ENCODE measurements around the gene HFE.

Gene HFE

GRCh38 chr6:26140254-26140966 is 53.2 kb downstream of the HFE start:
- no peak for DNase-seq

- no peak for DNase-seq
Observed at GRCh38 chr6:26140967-26141294, 53.7 kb downstream of the HFE start.

GRCh38 chr6:26141378-26141904 is 54.2 kb downstream of the HFE start:
- no peak for DNase-seq

DNA sequence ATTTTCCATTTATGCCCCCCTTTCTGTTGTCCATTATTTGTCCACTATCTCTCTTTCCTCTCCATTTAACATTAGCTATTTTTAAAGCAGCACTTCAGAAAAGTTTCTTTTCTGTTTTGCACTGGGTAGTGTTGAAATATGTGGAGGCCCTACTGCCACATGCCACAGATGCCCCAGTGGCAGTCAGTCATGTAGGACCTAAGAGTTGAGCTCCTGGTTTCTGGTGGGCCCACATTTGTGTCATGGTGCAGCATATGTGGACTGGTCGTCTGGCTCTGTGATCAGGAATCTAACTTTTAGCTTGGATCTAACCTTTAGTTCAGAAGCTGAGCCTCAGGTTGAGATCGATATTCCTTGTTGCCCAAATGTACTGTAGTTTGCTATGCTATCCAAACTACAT is 54.8 kb downstream of the HFE start:
- DNase-seq = no peak
